Esophagus squamous epithelium (tissue), 4 donors: Measurements from ENCODE around the gene HHIPL1.

Source experiments
- CTCF ChIP-seq, 6 experiments: fragments of 450-650 bp in 4 of 6; fragments of 200-600 bp in 2 of 6; sonication (generic) in 2 of 6; IDR thresholded peaks; one replicate each; pipeline ENCODE4 v1.5.1; 2016 to 2019; ENCODE audit warnings: antibody characterized with exemption in 6 of 6, mild to moderate bottlenecking in 4 of 6, moderate library complexity in 4 of 6
- POLR2A ChIP-seq, 4 donors: fragments of 450-650 bp; IDR thresholded peaks; one replicate each; pipeline ENCODE4 v1.6.1; 2017; ENCODE audit warnings: antibody characterized with exemption in 4 of 4, mild to moderate bottlenecking in 4 of 4, moderate library complexity in 3 of 4

- TF ChIP-seq CTCF (IDR thresholded peaks at IDR 0.05), result no peak
- no peak for TF ChIP-seq POLR2A (IDR thresholded peaks at IDR 0.05)
These were observed 11.8 kb upstream of the HHIPL1 start for GRCh38 chr14:99633141-99633540.
